Astrocyte (in vitro differentiated cells and primary cell): ENCODE data around the gene DUSP3. TPM values are rescaled to one million over a fixed set of nuclear protein-coding genes. Genes with fewer than 3 reads are reported as not detected.

Experiments
- DNase-seq: peaks from one replicate; pipeline ENCODE4 v3.0.0-alpha.2; 2010; ENCODE audit warnings: low read depth
- FAIRE-seq: peaks from 2 replicates; lab custom pipeline; 2011; peaks lifted over from hg19 to GRCh38; lab: Jason Lieb, UNC
- H2AFZ ChIP-seq: 2 replicates; pipeline ENCODE4 v1.6.0; 2012; ENCODE audit warnings: low read depth, low read length, inconsistent platforms
- H3K27ac ChIP-seq: 2 replicates; pipeline ENCODE4 v1.5.1; 2011; ENCODE audit warnings: low read depth, low read length, inconsistent platforms
- H3K27me3 ChIP-seq: 2 replicates; pipeline ENCODE4 v1.6.0; 2011; ENCODE audit warnings: low read length, inconsistent platforms; ENCODE audit not compliant: insufficient read depth
- H3K36me3 ChIP-seq: 2 replicates; pipeline ENCODE4 v1.5.1; 2011; ENCODE audit warnings: low read length, inconsistent platforms; ENCODE audit not compliant: insufficient read depth
- H3K4me1 ChIP-seq: 2 replicates; pipeline ENCODE4 v1.5.1; 2011; ENCODE audit warnings: low read length, inconsistent platforms; ENCODE audit not compliant: insufficient read depth
- H3K4me2 ChIP-seq: 2 replicates; pipeline ENCODE4 v1.6.0; 2012; ENCODE audit warnings: low read length, inconsistent platforms
- H3K4me3 ChIP-seq: 2 replicates; pipeline ENCODE4 v1.5.1; 2011; ENCODE audit warnings: low read depth, mild to moderate bottlenecking, low read length, inconsistent platforms; ENCODE audit not compliant: insufficient read depth
- H3K79me2 ChIP-seq: 2 replicates; pipeline ENCODE4 v1.6.0; 2012; ENCODE audit warnings: mild to moderate bottlenecking, low read length, inconsistent platforms; ENCODE audit not compliant: insufficient read depth
- H3K9ac ChIP-seq: 2 replicates; pipeline ENCODE4 v1.6.0; 2012; ENCODE audit warnings: mild to moderate bottlenecking, low read length, inconsistent platforms
- H3K9me3 ChIP-seq: 2 replicates; pipeline ENCODE4 v1.5.1; 2012; ENCODE audit warnings: low read depth, mild to moderate bottlenecking, low read length, inconsistent platforms; ENCODE audit not compliant: insufficient read depth
- H4K20me1 ChIP-seq: 2 replicates; pipeline ENCODE4 v1.6.0; 2012; ENCODE audit warnings: low read length, inconsistent platforms; ENCODE audit not compliant: insufficient read depth
- H3K27ac Mint-ChIP-seq: one replicate; pipeline ENCODE4 v1.8.0; 2021; ENCODE audit warnings: mild to moderate bottlenecking, mixed read lengths; ENCODE audit not compliant: unreplicated experiment
- H3K27me3 Mint-ChIP-seq: one replicate; pipeline ENCODE4 v1.8.0; 2021; ENCODE audit warnings: low read depth, mixed read lengths; ENCODE audit not compliant: unreplicated experiment
- H3K36me3 Mint-ChIP-seq: one replicate; pipeline ENCODE4 v1.8.0; 2021; ENCODE audit warnings: low read depth, mixed read lengths; ENCODE audit not compliant: unreplicated experiment
- H3K4me1 Mint-ChIP-seq: one replicate; pipeline ENCODE4 v1.8.0; 2021; ENCODE audit warnings: low read depth, mixed read lengths; ENCODE audit not compliant: unreplicated experiment
- H3K4me3 Mint-ChIP-seq: one replicate; pipeline ENCODE4 v1.8.0; 2021; ENCODE audit warnings: mild to moderate bottlenecking, moderate library complexity, mixed read lengths; ENCODE audit not compliant: unreplicated experiment
- H3K9me3 Mint-ChIP-seq: one replicate; pipeline ENCODE4 v1.8.0; 2021; ENCODE audit warnings: mild to moderate bottlenecking, mixed read lengths; ENCODE audit not compliant: unreplicated experiment
- EZH2 ChIP-seq: IDR thresholded peaks from 2 replicates; pipeline ENCODE4 v1.6.1; 2012; ENCODE audit warnings: mild to moderate bottlenecking, low read length, inconsistent platforms; ENCODE audit not compliant: insufficient read depth
- total RNA-seq: library from RNA; stranded (reverse); gene quantifications from 2 replicates; pipeline ENCODE4 v1.2.1, GENCODE V29; 2021
- TF ChIP-seq, protein P1 (sequence below): IDR thresholded peaks from 2 replicates; pipeline ENCODE4 v1.5.1; 2011; ENCODE audit warnings: low read depth, mild to moderate bottlenecking, inconsistent platforms, low read length, moderate library complexity; ENCODE audit not compliant: insufficient read depth

The DUSP3 gene
- total RNA-seq, 1 donor from 2014 or later: 71.6 TPM

DNA sequence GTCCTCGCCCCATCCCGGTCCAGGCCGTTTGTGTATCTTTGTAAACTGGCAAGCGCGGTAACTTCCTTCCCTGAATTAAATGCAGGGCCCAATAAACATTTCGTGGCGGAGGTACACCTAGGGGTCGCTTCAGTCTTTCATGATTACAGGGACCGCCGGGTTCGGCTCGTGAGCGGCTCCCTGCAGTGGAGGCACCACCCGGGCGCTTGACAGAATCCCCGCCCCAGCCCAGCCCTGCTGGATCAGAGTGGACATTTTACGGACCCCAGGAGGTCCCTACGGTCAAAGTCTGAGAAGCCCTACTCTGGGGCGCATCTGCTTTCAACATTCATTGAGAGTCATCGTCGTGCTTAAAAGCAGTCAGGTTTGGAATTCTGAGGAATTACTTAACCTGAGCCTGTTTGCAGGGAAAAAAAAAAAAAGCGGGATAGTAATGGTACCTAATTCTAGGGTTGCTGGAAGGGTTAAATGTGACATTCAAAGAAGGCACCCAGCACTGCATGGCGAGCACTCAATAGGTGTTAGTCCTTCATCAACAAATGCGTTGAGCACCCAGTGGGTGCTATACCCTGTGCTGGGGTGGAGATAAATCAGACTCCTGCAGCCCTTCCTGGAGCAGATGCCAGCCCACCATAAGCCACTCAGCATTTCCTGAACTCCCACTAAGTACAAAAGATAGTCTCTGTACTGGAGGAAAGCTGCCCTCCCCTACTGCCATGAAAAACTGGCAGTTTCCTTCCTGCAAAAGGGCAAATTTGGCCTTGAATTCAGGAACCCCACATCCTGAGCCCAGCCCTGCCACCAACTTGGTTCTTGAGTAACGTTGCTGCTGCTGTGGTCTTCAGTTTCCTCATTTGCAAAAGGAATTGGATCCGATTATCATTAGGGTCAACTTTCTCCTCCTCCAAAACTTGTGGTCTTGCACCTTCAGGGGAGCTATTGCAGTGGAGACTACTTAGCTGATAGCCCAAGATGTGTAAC is 658 bp upstream of the DUSP3 start:
- no peaks in the 10 kb centered on the region for H3K27me3 ChIP-seq
- peak overlapping the region; percentile 94 for H3K4me2 ChIP-seq
- no peaks in the 10 kb centered on the region for H3K9me3 Mint-ChIP-seq
- H3K27ac ChIP-seq: peak overlapping the region; percentile 98
- peak overlapping the region; percentile 82 for H3K4me3 Mint-ChIP-seq
- H3K4me1 Mint-ChIP-seq: peaks cover 15% of the 10 kb centered on the region
- peak overlapping the region; percentile 79 for H2AFZ ChIP-seq
- H3K9me3 ChIP-seq: no peaks in the 10 kb centered on the region
- H3K9ac ChIP-seq: peak overlapping the region; percentile 99
- peaks cover 20% of the 10 kb centered on the region for H4K20me1 ChIP-seq
- H3K4me1 ChIP-seq: peaks cover 19% of the 10 kb centered on the region
- peaks cover 34% of the 10 kb centered on the region for H3K79me2 ChIP-seq
- peaks cover 3% of the 10 kb centered on the region for H3K36me3 ChIP-seq
- H3K27ac Mint-ChIP-seq: peak overlapping the region; percentile 77
- H3K27me3 Mint-ChIP-seq: peaks cover 2% of the 10 kb centered on the region
- H3K4me3 ChIP-seq: peak overlapping the region; percentile 76
- no peak for TF ChIP-seq EZH2
- TF ChIP-seq, protein P1, sequence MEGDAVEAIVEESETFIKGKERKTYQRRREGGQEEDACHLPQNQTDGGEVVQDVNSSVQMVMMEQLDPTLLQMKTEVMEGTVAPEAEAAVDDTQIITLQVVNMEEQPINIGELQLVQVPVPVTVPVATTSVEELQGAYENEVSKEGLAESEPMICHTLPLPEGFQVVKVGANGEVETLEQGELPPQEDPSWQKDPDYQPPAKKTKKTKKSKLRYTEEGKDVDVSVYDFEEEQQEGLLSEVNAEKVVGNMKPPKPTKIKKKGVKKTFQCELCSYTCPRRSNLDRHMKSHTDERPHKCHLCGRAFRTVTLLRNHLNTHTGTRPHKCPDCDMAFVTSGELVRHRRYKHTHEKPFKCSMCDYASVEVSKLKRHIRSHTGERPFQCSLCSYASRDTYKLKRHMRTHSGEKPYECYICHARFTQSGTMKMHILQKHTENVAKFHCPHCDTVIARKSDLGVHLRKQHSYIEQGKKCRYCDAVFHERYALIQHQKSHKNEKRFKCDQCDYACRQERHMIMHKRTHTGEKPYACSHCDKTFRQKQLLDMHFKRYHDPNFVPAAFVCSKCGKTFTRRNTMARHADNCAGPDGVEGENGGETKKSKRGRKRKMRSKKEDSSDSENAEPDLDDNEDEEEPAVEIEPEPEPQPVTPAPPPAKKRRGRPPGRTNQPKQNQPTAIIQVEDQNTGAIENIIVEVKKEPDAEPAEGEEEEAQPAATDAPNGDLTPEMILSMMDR: no peak
- DNase-seq (peak; percentile 25), FAIRE-seq (no peak)
- H3K36me3 Mint-ChIP-seq: peaks cover 10% of the 10 kb centered on the region

DNA sequence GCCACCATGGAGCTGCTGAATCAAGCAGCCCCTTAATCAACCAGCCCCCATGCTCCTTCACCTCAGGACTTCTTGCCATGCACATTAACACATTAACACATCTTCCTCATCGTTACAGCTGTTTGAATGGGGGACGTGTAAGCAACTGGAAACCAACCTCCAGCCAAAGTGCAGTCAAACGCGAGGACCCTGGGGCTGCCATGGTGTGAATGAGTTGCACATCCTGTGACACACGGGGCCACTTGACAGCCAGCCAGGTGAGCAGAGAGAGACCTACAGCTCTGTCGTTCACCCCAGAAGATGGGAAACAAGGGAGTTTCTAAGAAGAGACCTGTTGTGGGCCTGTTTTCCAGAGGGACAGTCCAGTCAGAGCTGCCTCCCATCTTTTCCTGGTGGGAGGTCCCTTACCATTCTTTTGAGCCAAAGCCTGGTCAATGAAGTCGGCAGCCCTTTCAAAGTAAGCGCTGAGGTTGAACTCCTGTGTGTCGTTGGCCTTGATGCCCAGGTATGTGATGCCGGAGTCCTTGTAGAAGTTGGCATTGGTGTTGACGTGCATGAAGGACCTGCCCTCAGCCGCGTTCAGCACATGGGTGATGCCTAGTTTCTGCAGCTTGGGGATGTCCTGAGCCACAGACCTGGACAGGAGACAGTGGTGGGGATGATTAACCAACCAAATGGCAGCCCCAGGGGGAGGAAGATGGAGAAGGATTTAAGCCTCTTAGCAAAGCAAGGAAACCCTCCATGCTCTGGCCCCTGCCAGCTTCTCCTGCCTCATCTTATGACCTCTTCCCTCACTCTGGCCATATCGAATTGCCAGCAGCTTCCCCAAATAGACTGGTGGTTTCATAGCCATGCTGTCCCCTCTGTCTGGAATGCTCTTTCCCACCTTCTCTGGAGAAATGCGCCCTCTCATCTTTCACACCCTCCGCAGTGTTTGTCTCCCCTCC is 4.2 kb downstream of the DUSP3 start:
- H3K4me2 ChIP-seq: no peak overlapping the region
- H3K36me3 ChIP-seq: peaks cover 32% of the 10 kb centered on the region
- no peak overlapping the region for H3K27ac ChIP-seq
- H3K27me3 ChIP-seq: no peaks in the 10 kb centered on the region
- no peak overlapping the region for H3K9ac ChIP-seq
- peaks cover 31% of the 10 kb centered on the region for H3K36me3 Mint-ChIP-seq
- no peaks in the 10 kb centered on the region for H3K27me3 Mint-ChIP-seq
- no peaks in the 10 kb centered on the region for H3K9me3 ChIP-seq
- no peak overlapping the region for H3K4me3 ChIP-seq
- H3K4me1 ChIP-seq: peaks cover 3% of the 10 kb centered on the region
- peak overlapping the region; percentile 27 for H3K27ac Mint-ChIP-seq
- DNase-seq: no peak
- peak overlapping the region; percentile 50 for H3K4me3 Mint-ChIP-seq
- no peak overlapping the region for H2AFZ ChIP-seq
- peaks cover 52% of the 10 kb centered on the region for H4K20me1 ChIP-seq
- peaks cover 1% of the 10 kb centered on the region for H3K4me1 Mint-ChIP-seq
- TF ChIP-seq, protein P1: no peak
- no peak for TF ChIP-seq EZH2
- FAIRE-seq: no peak
- no peaks in the 10 kb centered on the region for H3K9me3 Mint-ChIP-seq
- H3K79me2 ChIP-seq: peaks cover 34% of the 10 kb centered on the region
